Measurements from ENCODE around the gene MUSK. TPM values are rescaled to one million over a fixed set of nuclear protein-coding genes. Genes with fewer than 3 reads are reported as not detected.
"Not testable (repeated sequence)": the region's sequence is repeated elsewhere in the genome, so short reads cannot be mapped to it uniquely, and the experiment has no call there.

MUSK gene
- polyA plus RNA-seq, 2 donors = 0.14 to 0.20 TPM

DNA sequence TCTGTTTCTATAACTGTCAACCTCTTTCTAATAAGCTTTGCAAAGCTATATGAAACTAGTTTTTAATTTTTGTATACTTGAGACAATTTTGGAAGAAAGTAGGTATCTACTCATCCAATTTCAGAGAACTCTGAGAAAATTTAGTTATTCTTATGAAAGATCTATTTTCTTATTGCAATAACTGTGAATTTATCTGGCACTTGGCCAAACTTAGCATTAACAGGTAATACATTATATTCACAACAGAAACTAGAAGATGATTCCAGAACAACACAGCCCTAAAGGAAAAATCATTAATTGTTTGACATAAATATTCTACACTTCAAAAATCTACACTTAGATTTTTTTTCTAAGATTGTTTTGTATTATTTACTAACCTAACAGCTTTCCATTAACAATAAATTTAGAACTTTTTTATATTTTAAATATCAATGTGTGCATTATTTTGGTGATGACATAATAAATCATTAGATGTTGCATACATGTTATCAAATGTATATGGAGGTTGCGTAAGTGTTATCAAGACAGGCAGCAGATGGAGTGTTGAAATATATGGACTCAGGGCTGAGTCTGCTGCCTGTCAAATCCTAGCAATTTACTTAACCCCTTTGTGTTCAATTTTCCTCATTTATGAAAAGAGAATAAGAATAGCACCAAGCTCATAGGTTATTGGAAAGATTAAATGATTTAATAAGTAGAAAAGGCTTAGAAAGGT is 141.8 kb downstream of the MUSK start:
- 80 to 91% methylated on average over 1 of the region's 1 CpG for WGBS, 2 donors
- H3K9me3 ChIP-seq (ENCODE audit: control insufficient read depth in 2 of 2, insufficient read depth in 1 of 2, low read depth in 1 of 2, low read length in 1 of 2) = no peaks in the 10 kb centered on the region
- H3K27me3 ChIP-seq (ENCODE audit: control insufficient read depth in 1 of 2, insufficient read depth in 2 of 2, low read length in 2 of 2) = no peaks in the 10 kb centered on the region
- no peaks in the 10 kb centered on the region for H3K4me1 ChIP-seq (ENCODE audit: control insufficient read depth in 2 of 2, insufficient read depth in 2 of 2, low read length in 1 of 2)
- H3K27ac ChIP-seq (ENCODE audit: low read depth in 2 of 2, low read length in 1 of 2) = no peak overlapping the region
- no peak overlapping the region for H3K4me3 ChIP-seq (ENCODE audit: low read depth in 1 of 2, low read length in 2 of 2)
- no peaks in the 10 kb centered on the region for H3K36me3 ChIP-seq (ENCODE audit: control insufficient read depth in 2 of 2, insufficient read depth in 2 of 2, low read length in 1 of 2)

GRCh38 chr9:110812886-110813285 is 144.3 kb downstream of the MUSK start:
- Histone ChIP-seq H3K4me1 (ENCODE audit: control insufficient read depth in 2 of 2, insufficient read depth in 2 of 2, low read length in 1 of 2) (no peaks in the 10 kb centered on the region), H3K27ac (ENCODE audit: low read depth in 2 of 2, low read length in 1 of 2) (no peak overlapping the region)
- 80 to 87% methylated on average over 3 of the region's 3 CpGs for WGBS, 2 donors

DNA sequence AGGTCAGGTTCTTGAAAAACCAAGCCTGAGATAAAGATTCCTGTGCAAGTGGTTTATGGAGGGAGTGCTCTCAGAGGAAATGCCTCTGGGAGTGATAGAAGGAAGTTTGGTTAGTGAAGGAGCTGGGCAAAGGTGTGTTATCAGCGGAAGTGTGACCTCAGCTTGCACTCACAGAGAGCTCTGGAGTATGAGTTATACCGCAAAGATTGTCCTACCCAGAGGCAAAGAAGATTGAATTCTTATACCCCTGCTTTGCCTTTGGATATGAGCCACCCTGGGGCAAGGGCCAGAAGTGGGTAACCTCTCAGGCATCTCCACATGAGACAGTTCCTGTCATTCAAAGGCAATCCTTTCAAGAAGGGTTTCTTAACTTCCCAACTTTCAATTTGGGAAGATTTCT is 145.6 kb downstream of the MUSK start:
- Histone ChIP-seq H3K9me3 (ENCODE audit: control insufficient read depth in 2 of 2, insufficient read depth in 1 of 2, low read depth in 1 of 2, low read length in 1 of 2) (no peaks in the 10 kb centered on the region), H3K27me3 (ENCODE audit: control insufficient read depth in 1 of 2, insufficient read depth in 2 of 2, low read length in 2 of 2) (no peaks in the 10 kb centered on the region), H3K27ac (ENCODE audit: low read depth in 2 of 2, low read length in 1 of 2) (no peak overlapping the region), H3K4me3 (ENCODE audit: low read depth in 1 of 2, low read length in 2 of 2) (no peak overlapping the region), H3K36me3 (ENCODE audit: control insufficient read depth in 2 of 2, insufficient read depth in 2 of 2, low read length in 1 of 2) (no peaks in the 10 kb centered on the region), H3K4me1 (ENCODE audit: control insufficient read depth in 2 of 2, insufficient read depth in 2 of 2, low read length in 1 of 2) (no peaks in the 10 kb centered on the region)
- 58 to 71% methylated on average over 2 of the region's 2 CpGs for WGBS, 2 donors

More at GRCh38 chr9:110812886-110813285, 144.3 kb downstream of the MUSK start:
- no peaks in the 10 kb centered on the region for H3K36me3 ChIP-seq (ENCODE audit: control insufficient read depth in 2 of 2, insufficient read depth in 2 of 2, low read length in 1 of 2)
- H3K9me3 ChIP-seq (ENCODE audit: control insufficient read depth in 2 of 2, insufficient read depth in 1 of 2, low read depth in 1 of 2, low read length in 1 of 2) = no peaks in the 10 kb centered on the region
- no peak overlapping the region for H3K4me3 ChIP-seq (ENCODE audit: low read depth in 1 of 2, low read length in 2 of 2)
- H3K27me3 ChIP-seq (ENCODE audit: control insufficient read depth in 1 of 2, insufficient read depth in 2 of 2, low read length in 2 of 2) = no peaks in the 10 kb centered on the region

- no peaks in the 10 kb centered on the region for H3K4me1 ChIP-seq (ENCODE audit: control insufficient read depth in 2 of 2, insufficient read depth in 2 of 2, low read length in 1 of 2)
- H3K27me3 ChIP-seq (ENCODE audit: control insufficient read depth in 1 of 2, insufficient read depth in 2 of 2, low read length in 2 of 2) = no peaks in the 10 kb centered on the region
- no peak overlapping the region for H3K4me3 ChIP-seq (ENCODE audit: low read depth in 1 of 2, low read length in 2 of 2)
- WGBS, 2 donors = 64 to 83% methylated on average over 1 of the region's 1 CpG
- no peak overlapping the region for H3K27ac ChIP-seq (ENCODE audit: low read depth in 2 of 2, low read length in 1 of 2)
- H3K36me3 ChIP-seq (ENCODE audit: control insufficient read depth in 2 of 2, insufficient read depth in 2 of 2, low read length in 1 of 2) = no peaks in the 10 kb centered on the region
- no peaks in the 10 kb centered on the region for H3K9me3 ChIP-seq (ENCODE audit: control insufficient read depth in 2 of 2, insufficient read depth in 1 of 2, low read depth in 1 of 2, low read length in 1 of 2)
Measured at GRCh38 chr9:110815361-110815760, 146.8 kb downstream of the MUSK start.

- no peaks in the 10 kb centered on the region for H3K9me3 ChIP-seq (ENCODE audit: control insufficient read depth in 2 of 2, insufficient read depth in 1 of 2, low read depth in 1 of 2, low read length in 1 of 2)
- H3K4me3 ChIP-seq (ENCODE audit: low read depth in 1 of 2, low read length in 2 of 2) = no peak overlapping the region
- H3K27me3 ChIP-seq (ENCODE audit: control insufficient read depth in 1 of 2, insufficient read depth in 2 of 2, low read length in 2 of 2) = no peaks in the 10 kb centered on the region
- no peaks in the 10 kb centered on the region for H3K4me1 ChIP-seq (ENCODE audit: control insufficient read depth in 2 of 2, insufficient read depth in 2 of 2, low read length in 1 of 2)
- H3K36me3 ChIP-seq (ENCODE audit: control insufficient read depth in 2 of 2, insufficient read depth in 2 of 2, low read length in 1 of 2) = no peaks in the 10 kb centered on the region
- no peak overlapping the region for H3K27ac ChIP-seq (ENCODE audit: low read depth in 2 of 2, low read length in 1 of 2)
- WGBS, 2 donors = 28 to 31% methylated on average over 1 of the region's 1 CpG
Measured at GRCh38 chr9:110820381-110820780, 151.8 kb downstream of the MUSK start.

- Histone ChIP-seq H3K9me3 (ENCODE audit: control insufficient read depth in 2 of 2, insufficient read depth in 1 of 2, low read depth in 1 of 2, low read length in 1 of 2) (no peaks in the 10 kb centered on the region), H3K27me3 (ENCODE audit: control insufficient read depth in 1 of 2, insufficient read depth in 2 of 2, low read length in 2 of 2) (no peaks in the 10 kb centered on the region), H3K4me1 (ENCODE audit: control insufficient read depth in 2 of 2, insufficient read depth in 2 of 2, low read length in 1 of 2) (no peaks in the 10 kb centered on the region), H3K36me3 (ENCODE audit: control insufficient read depth in 2 of 2, insufficient read depth in 2 of 2, low read length in 1 of 2) (no peaks in the 10 kb centered on the region), H3K27ac (ENCODE audit: low read depth in 2 of 2, low read length in 1 of 2) (no peak overlapping the region), H3K4me3 (ENCODE audit: low read depth in 1 of 2, low read length in 2 of 2) (no peak overlapping the region)
- whole genome bisulfite sequencing, 2 donors = 53 to 62% methylated on average over 1 of the region's 1 CpG
Measured at GRCh38 chr9:110821064-110821463, 152.5 kb downstream of the MUSK start.

GRCh38 chr9:110825129-110825528 is 156.5 kb downstream of the MUSK start:
- H3K4me3 ChIP-seq (ENCODE audit: low read depth in 1 of 2, low read length in 2 of 2); H3K9me3 ChIP-seq (ENCODE audit: control insufficient read depth in 2 of 2, insufficient read depth in 1 of 2, low read depth in 1 of 2, low read length in 1 of 2); H3K4me1 ChIP-seq (ENCODE audit: control insufficient read depth in 2 of 2, insufficient read depth in 2 of 2, low read length in 1 of 2); H3K27ac ChIP-seq (ENCODE audit: low read depth in 2 of 2, low read length in 1 of 2); H3K27me3 ChIP-seq (ENCODE audit: control insufficient read depth in 1 of 2, insufficient read depth in 2 of 2, low read length in 2 of 2); H3K36me3 ChIP-seq (ENCODE audit: control insufficient read depth in 2 of 2, insufficient read depth in 2 of 2, low read length in 1 of 2): not testable (repeated sequence)

DNA sequence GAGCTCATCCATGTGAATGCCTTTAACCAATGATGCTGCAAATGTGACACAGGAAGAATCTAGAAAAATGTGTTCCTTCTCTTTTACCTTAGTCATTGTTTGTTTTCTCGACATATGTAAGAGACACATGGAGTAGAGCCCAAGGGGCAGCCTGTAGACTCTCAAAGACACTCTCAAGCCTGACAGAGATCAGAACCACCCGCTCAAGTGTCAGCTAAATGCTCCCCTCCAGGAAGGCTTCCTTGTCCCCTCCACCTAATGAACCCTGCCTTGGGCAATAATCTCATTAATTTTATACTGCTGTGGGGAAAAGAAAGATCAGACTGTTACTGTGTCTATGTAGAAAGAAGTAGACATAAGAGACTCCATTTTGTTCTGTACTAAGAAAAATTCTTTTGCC is 157.4 kb downstream of the MUSK start:
- H3K27ac ChIP-seq (ENCODE audit: low read depth in 2 of 2, low read length in 1 of 2) = no peak overlapping the region
- no peaks in the 10 kb centered on the region for H3K36me3 ChIP-seq (ENCODE audit: control insufficient read depth in 2 of 2, insufficient read depth in 2 of 2, low read length in 1 of 2)
- no peak overlapping the region for H3K4me3 ChIP-seq (ENCODE audit: low read depth in 1 of 2, low read length in 2 of 2)
- H3K4me1 ChIP-seq (ENCODE audit: control insufficient read depth in 2 of 2, insufficient read depth in 2 of 2, low read length in 1 of 2) = no peaks in the 10 kb centered on the region
- no peaks in the 10 kb centered on the region for H3K9me3 ChIP-seq (ENCODE audit: control insufficient read depth in 2 of 2, insufficient read depth in 1 of 2, low read depth in 1 of 2, low read length in 1 of 2)
- H3K27me3 ChIP-seq (ENCODE audit: control insufficient read depth in 1 of 2, insufficient read depth in 2 of 2, low read length in 2 of 2) = no peaks in the 10 kb centered on the region
- 78 to 85% methylated on average over 2 of the region's 2 CpGs for WGBS, 2 donors

- not testable (repeated sequence) for H3K27me3 ChIP-seq (ENCODE audit: control insufficient read depth in 1 of 2, insufficient read depth in 2 of 2, low read length in 2 of 2); H3K36me3 ChIP-seq (ENCODE audit: control insufficient read depth in 2 of 2, insufficient read depth in 2 of 2, low read length in 1 of 2)
- WGBS, 2 donors = 52 to 61% methylated on average over 9 of the region's 9 CpGs
Measured at GRCh38 chr9:110826400-110826799, 157.8 kb downstream of the MUSK start.

DNA sequence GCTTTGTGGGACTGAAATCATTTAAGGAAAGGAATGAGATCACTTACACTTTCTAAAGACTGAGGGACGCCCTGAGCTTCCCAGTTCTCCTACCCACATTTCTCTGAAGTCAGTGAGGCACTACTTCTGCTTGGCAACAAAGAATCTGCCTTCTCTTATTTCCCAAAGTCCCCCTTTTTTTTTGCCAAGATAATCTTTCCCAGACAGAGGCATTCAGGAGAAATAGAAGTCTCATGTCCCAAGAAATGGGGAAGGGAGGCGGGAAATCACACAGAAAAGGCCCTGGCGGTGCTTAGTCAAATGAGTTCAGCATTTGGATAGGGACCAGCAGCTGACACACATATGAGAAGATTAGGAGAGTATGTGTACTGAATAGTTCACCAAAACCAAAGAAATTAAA is 159.7 kb downstream of the MUSK start:
- WGBS, 2 donors = 55 to 62% methylated on average over 3 of the region's 3 CpGs
- H3K4me1 ChIP-seq (ENCODE audit: control insufficient read depth in 2 of 2, insufficient read depth in 2 of 2, low read length in 1 of 2) = no peaks in the 10 kb centered on the region
- H3K4me3 ChIP-seq (ENCODE audit: low read depth in 1 of 2, low read length in 2 of 2) = no peak overlapping the region
- no peaks in the 10 kb centered on the region for H3K27me3 ChIP-seq (ENCODE audit: control insufficient read depth in 1 of 2, insufficient read depth in 2 of 2, low read length in 2 of 2)
- H3K36me3 ChIP-seq (ENCODE audit: control insufficient read depth in 2 of 2, insufficient read depth in 2 of 2, low read length in 1 of 2) = no peaks in the 10 kb centered on the region
- H3K27ac ChIP-seq (ENCODE audit: low read depth in 2 of 2, low read length in 1 of 2) = no peak overlapping the region
- H3K9me3 ChIP-seq (ENCODE audit: control insufficient read depth in 2 of 2, insufficient read depth in 1 of 2, low read depth in 1 of 2, low read length in 1 of 2) = no peaks in the 10 kb centered on the region

More at GRCh38 chr9:110826400-110826799, 157.8 kb downstream of the MUSK start:
- not testable (repeated sequence) for H3K9me3 ChIP-seq (ENCODE audit: control insufficient read depth in 2 of 2, insufficient read depth in 1 of 2, low read depth in 1 of 2, low read length in 1 of 2); H3K4me3 ChIP-seq (ENCODE audit: low read depth in 1 of 2, low read length in 2 of 2); H3K27ac ChIP-seq (ENCODE audit: low read depth in 2 of 2, low read length in 1 of 2); H3K4me1 ChIP-seq (ENCODE audit: control insufficient read depth in 2 of 2, insufficient read depth in 2 of 2, low read length in 1 of 2)
